Left kidney (tissue), 8 donors: ENCODE measurements around the gene ACOT9. TPM values are rescaled to one million over a fixed set of nuclear protein-coding genes. Genes with fewer than 3 reads are reported as not detected.
"Not testable (repeated sequence)": the region's sequence is repeated elsewhere in the genome, so short reads cannot be mapped to it uniquely, and the experiment has no call there.

Source experiments
- DNase-seq: peaks from one replicate; pipeline ENCODE4 v3.0.0-alpha.2; 2013
- long read RNA-seq, 8 donors: transcript quantifications; one replicate each; lab custom pipeline, GENCODE V29; 2026
- polyA plus RNA-seq: library from polyadenylated mRNA; unstranded; fragments of 120-200 nt; gene quantifications from one replicate; pipeline ENCODE4 v1.2.1, GENCODE V29; 2013; ENCODE audit not compliant: insufficient read length

ACOT9 gene
- 42.2 TPM for polyA plus RNA-seq
- long read RNA-seq, donor 1, transcript ACOT9-201 (15 exons, 1,675 nt): major isoform, 6 of 14 reads
- long read RNA-seq, donor 1, partial matches to known transcripts: 0 of 14 reads
- long read RNA-seq, donor 1, other reads (novel, unspliced or antisense): 0 of 14 reads
- long read RNA-seq, donor 2, partial matches to known transcripts: 0 of 4 reads
- long read RNA-seq, donor 2, other reads (novel, unspliced or antisense): 0 of 4 reads
- long read RNA-seq, donor 3, partial matches to known transcripts: 0 of 8 reads
- long read RNA-seq, donor 3, other reads (novel, unspliced or antisense): 0 of 8 reads
- long read RNA-seq, donor 4, partial matches to known transcripts: 0 of 1 reads
- long read RNA-seq, donor 4, other reads (novel, unspliced or antisense): 0 of 1 reads
- long read RNA-seq, donor 5, transcript ACOT9-201 (15 exons, 1,675 nt): major isoform, 8 of 11 reads
- long read RNA-seq, donor 5, partial matches to known transcripts: 0 of 11 reads
- long read RNA-seq, donor 5, other reads (novel, unspliced or antisense): 0 of 11 reads
- long read RNA-seq, donor 6, partial matches to known transcripts: 0 of 7 reads
- long read RNA-seq, donor 6, other reads (novel, unspliced or antisense): 0 of 7 reads
- long read RNA-seq, donor 7, transcript ACOT9-204 (16 exons, 3,117 nt): minor isoform, 5 of 18 reads
- long read RNA-seq, donor 7, transcript ACOT9-201 (15 exons, 1,675 nt): major isoform, 8 of 18 reads
- long read RNA-seq, donor 7, transcript ACOT9-203 (6 exons, 1,295 nt): minor isoform, 5 of 18 reads
- long read RNA-seq, donor 7, partial matches to known transcripts: 0 of 18 reads
- long read RNA-seq, donor 7, other reads (novel, unspliced or antisense): 0 of 18 reads
- long read RNA-seq, donor 8, partial matches to known transcripts: 68 of 189 reads
- long read RNA-seq, donor 8, other reads (novel, unspliced or antisense): 115 of 189 reads

GRCh38 chrX:23742697-23743622 lies at the start of gene ACOT9:
Gene ACOT9, minus strand, starts transcription at chrX:23743276. Its CDS starts 132 bp downstream, at chrX:23743144.
- peak; percentile 82 for DNase-seq

DNA sequence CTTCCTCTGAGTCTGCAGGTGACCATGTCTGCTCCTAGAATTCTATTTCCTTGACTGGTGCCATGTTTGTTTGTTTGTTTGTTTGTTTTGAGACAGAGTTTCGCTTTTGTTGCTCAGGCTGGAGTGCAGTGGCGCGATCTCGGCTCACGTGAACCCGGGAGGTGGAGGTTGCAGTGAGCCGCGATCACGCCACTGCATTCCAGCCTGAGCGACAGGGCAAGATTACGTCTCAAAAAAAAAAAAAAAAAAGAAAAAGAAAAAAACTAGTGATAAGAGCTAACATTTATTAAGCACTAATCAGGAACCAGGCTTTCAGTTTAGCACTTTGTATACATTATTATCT lies 47.0 kb upstream of the ACOT9 start:
- no peak for DNase-seq

DNA sequence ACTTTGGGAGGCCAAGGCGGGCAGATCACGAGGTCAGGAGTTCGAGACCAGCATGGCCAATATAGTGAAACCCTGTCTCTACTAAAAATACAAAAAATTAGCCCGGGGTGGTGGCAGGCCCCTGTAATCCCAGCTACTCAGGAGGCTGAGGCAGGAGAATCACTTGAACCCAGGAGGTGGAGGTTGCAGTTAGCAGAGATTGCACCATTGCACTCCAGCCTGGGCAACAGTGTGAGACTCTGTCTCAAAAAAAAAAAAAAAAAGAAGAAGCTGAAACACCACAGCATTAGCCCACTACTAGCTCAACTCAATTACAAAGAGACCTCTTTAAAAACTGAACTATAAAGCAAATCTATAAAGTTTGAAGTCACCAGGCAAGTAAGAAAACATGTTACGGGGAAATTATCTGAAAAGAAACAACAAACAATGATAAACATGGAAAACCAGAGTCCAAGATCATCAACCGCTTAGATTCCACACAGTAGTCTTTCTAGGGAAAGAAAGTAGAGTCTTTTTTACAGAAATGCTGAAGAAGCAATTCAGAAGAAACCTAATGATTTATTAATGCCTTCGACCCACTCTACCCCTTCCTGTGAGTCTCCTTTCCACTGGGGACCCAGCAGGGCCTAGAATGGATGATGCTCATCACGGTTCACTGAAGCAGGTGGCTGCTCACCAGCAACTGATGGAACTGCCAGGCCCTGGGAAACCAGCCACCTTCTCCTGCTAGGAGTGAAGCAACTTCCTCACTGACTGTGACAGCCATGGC lies 46.5 kb upstream of the ACOT9 start:
- DNase-seq: no peak

GRCh38 chrX:23788946-23789345 lies 45.9 kb upstream of the ACOT9 start:
- DNase-seq: no peak

DNA sequence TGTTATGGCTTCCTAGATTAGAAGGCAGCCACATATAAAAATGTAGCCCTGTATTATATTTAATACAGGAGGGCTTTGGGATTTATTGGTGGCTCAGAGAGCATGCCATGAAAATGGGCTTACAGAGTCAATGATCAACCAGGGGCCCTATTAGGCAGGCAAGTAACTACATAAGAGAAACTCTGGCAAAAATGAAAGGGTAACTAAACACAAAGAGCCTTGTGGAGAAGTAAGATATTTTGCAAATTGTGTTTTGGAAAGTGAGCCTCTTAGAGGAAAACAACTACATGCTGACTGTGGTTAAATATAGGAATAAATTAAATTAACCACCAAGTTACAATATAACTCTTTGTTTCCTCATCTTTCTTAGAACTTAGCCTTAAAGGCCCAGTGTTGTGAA lies 45.4 kb upstream of the ACOT9 start:
- DNase-seq: no peak

GRCh38 chrX:23787745-23788118 lies 44.7 kb upstream of the ACOT9 start:
- DNase-seq: no peak

GRCh38 chrX:23786268-23786815 lies 43.3 kb upstream of the ACOT9 start:
- no peak for DNase-seq

- DNase-seq: no peak
These were observed 42.5 kb upstream of the ACOT9 start for GRCh38 chrX:23785580-23785979.

- no peak for DNase-seq
These were observed 41.6 kb upstream of the ACOT9 start for GRCh38 chrX:23784470-23785331.

DNA sequence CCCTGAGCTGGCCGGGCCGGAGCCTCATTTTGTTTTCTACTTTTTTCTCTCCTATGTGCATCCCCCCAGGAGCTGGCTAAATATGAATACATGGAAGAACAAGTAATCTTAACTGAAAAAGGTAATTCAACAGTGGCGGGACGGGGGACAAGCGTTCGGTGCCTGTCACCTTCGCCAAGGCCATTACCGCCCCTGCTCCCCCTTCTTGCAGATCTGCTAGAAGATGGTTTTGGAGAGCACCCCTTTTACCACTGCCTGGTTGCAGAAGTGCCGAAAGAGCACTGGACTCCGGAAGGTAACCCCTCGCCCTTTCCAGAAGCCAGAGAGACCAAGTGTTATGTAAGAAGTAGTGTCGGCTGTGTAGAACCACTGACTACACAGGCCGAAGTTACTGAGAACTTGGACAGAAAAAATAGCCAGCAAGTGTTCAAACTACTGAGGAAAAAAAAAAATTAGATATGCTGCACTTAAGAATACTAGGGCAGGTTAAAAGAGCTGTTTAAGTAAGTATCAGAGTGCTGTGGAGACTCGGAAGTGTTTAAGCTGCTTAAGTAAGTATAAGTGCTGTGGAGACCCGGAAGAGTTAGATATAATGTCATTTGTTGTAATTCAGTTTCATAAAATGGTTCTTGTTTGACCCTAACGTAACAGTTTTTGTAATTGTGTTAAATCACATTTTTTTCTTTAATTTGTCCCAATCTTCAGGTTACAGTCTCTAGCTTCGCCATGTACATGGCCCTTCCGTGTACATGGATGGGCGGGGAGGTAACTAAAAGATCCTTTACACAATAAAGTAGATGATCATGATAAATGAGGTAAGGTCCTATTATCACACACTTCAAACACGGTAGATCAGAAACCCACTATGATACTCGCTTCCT lies 40.8 kb upstream of the ACOT9 start:
- no peak for DNase-seq

- peak; percentile 92 for DNase-seq
These were observed 40.0 kb upstream of the ACOT9 start, which contains the start of gene SAT1 for GRCh38 chrX:23782863-23783588. Gene SAT1, plus strand, starts transcription at chrX:23783173. Its CDS starts 179 bp downstream, at chrX:23783352.

DNA sequence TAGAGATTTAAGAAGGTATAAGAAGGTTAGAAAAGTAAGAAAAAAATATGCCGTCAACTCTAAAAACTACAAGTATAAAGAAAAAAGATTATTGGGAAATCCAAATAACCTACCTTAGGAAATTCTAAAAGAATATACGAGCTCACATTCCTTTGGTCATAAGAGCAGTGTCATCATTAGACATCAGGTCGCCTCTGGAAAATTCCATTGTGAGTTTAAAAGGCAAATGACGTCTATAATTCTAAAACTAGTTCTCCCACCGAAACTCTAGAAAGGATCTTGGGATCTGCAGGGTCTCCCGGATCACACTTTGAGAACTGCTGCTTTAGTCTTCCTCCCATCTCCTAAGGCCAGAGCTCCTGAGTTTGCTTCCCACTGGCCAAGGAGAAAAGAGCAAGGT lies 39.4 kb upstream of the ACOT9 start:
- no peak for DNase-seq

- no peak for DNase-seq
These were observed 35.9 kb upstream of the ACOT9 start for GRCh38 chrX:23779025-23779424.

DNA sequence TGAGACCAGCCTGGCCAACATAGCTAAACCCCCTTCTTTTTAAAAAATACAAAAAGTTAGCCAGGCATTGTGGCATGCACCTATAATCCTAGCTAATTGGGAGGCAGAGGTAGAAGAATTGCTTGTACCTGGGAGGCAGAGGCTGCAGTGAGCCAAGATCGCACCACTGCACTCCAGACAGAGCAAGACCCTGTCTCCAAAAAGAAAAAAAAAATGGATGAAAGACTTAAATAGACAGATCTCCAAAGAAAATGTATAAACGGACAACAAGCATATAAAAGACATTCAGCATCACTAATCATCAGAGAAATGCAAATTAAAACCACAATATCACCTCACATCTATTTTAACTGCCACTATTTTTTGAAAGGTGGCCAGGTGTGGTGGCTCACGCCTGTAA lies 33.3 kb upstream of the ACOT9 start:
- DNase-seq: no peak

GRCh38 chrX:23773601-23774175 lies 30.6 kb upstream of the ACOT9 start:
- no peak for DNase-seq

DNA sequence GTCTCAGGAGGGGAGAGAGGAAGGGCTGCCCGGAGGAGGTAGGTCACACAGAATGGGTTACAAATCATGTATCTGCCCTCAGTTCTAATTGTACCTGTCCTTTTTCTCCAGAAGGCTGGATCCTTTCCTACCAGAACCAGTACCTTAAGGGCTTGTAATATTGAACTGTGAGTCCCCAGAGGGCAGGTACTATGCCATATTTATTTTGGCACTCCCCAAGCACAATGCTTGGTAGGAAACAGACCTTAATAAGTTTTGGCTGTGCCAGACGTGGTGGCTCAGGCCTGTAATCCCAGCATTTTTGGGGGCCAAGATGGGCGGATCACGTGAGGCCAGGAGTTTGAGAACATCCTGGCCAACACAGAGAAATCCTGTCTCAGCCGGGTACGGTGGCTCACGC lies 28.0 kb upstream of the ACOT9 start:
- not testable (repeated sequence) for DNase-seq

DNA sequence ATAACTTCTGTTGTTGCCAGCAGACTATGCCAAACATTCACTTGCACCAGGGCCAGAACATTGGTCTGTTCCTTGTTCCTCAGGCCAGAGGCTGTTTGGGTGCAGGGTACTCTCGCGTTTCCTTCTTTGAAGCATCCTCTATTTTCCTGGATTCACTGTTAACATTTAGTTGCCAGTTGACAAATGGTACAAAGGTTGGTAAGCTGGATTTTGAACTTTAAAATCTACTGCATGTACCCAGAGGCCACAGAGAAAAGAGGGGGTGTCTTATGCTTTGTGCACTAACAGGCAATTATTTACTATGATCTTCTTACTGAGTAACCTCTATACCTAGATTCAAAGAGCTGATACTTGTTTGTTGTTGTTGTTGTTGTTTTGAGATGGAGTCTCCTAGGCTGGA lies 27.1 kb upstream of the ACOT9 start:
- no peak for DNase-seq
